Measurements from ENCODE around the gene PIGS. TPM values are rescaled to one million over a fixed set of nuclear protein-coding genes. Genes with fewer than 3 reads are reported as not detected.

Gene PIGS
- total and polyA plus RNA-seq, 2 of the 13 experiments (the other 11 are each of a cell fraction or from before 2014, with no cell fraction given): 31.7 to 42.6 TPM

DNA sequence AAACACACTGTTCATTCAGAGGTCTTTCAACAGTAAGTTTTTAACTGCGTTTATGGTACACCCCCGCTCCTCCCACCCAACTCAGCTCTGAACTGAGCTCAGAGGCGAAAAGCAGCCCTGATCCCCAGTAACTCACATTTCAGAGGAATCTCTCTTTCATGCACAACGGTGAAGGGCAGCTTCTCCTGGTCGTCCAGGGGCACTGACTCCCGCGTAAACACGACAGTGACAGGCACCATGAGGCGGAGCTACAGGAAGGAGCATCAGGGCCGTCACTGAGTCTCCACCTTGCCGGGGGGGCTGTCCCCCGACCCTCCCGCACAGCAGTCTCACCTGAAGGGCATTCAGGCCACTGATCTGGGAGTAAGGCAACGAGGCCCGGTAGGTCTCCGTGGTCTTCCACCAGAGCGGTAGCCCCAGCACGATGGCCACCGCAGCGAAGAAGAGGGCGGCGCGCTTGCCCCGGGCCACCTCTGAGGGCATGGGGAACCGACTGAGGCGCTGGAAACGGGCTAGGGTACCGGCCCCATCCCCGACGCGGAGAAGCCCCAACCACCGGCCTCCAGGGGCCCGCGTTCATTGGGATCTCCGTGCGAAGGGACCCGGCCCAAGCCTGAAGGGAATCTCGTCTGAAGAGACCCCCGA lies 486 bp downstream of the PIGS start (continued):
- TF ChIP-seq, protein P1, sequence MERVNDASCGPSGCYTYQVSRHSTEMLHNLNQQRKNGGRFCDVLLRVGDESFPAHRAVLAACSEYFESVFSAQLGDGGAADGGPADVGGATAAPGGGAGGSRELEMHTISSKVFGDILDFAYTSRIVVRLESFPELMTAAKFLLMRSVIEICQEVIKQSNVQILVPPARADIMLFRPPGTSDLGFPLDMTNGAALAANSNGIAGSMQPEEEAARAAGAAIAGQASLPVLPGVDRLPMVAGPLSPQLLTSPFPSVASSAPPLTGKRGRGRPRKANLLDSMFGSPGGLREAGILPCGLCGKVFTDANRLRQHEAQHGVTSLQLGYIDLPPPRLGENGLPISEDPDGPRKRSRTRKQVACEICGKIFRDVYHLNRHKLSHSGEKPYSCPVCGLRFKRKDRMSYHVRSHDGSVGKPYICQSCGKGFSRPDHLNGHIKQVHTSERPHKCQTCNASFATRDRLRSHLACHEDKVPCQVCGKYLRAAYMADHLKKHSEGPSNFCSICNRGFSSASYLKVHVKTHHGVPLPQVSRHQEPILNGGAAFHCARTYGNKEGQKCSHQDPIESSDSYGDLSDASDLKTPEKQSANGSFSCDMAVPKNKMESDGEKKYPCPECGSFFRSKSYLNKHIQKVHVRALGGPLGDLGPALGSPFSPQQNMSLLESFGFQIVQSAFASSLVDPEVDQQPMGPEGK (CRISPR knock-in tag; IDR thresholded peaks at IDR 0.05): peak; percentile 84
- TF ChIP-seq ARNT2 (CRISPR knock-in tag; IDR thresholded peaks at IDR 0.05; ENCODE audit: low read depth) (no peak), NFE2L2 (IDR thresholded peaks at IDR 0.05; ENCODE audit: low read length) (no peak), ZNF749 (CRISPR knock-in tag; IDR thresholded peaks at IDR 0.05; ENCODE audit: borderline replicate concordance) (no peak), ELF1 (CRISPR knock-in tag; IDR thresholded peaks at IDR 0.05) (0 out of 2 replicates have a peak, but pooled peaks have one; percentile 16), MAFG (CRISPR knock-in tag; IDR thresholded peaks at IDR 0.05) (no peak), ZNF615 (CRISPR knock-in tag; IDR thresholded peaks at IDR 0.05; ENCODE audit: borderline replicate concordance) (no peak), POLR2AphosphoS2 (IDR thresholded peaks at IDR 0.05; ENCODE audit: low read depth, low read length) (no peak), ZFAT (CRISPR knock-in tag; conservative IDR thresholded peaks at IDR 0.05) (no peak), ZNF3 (CRISPR knock-in tag; IDR thresholded peaks at IDR 0.05) (no peak), HOXA7 (CRISPR knock-in tag; IDR thresholded peaks at IDR 0.05) (no peak), ZSCAN12 (CRISPR knock-in tag; IDR thresholded peaks at IDR 0.05) (no peak), SRSF4 (IDR thresholded peaks at IDR 0.05; ENCODE audit: low read depth, low read length, poor library complexity, severe bottlenecking) (no peak), ISL2 (CRISPR knock-in tag; IDR thresholded peaks at IDR 0.05) (no peak), MEIS2 (CRISPR knock-in tag; IDR thresholded peaks at IDR 0.05) (peak; percentile 38; the same call in 1 of the 2 replicates), PAWR (CRISPR knock-in tag; IDR thresholded peaks at IDR 0.05; ENCODE audit: borderline replicate concordance) (no peak), NFIC (IDR thresholded peaks at IDR 0.05; ENCODE audit: low read length) (no peak)
- TF ChIP-seq, protein P2, sequence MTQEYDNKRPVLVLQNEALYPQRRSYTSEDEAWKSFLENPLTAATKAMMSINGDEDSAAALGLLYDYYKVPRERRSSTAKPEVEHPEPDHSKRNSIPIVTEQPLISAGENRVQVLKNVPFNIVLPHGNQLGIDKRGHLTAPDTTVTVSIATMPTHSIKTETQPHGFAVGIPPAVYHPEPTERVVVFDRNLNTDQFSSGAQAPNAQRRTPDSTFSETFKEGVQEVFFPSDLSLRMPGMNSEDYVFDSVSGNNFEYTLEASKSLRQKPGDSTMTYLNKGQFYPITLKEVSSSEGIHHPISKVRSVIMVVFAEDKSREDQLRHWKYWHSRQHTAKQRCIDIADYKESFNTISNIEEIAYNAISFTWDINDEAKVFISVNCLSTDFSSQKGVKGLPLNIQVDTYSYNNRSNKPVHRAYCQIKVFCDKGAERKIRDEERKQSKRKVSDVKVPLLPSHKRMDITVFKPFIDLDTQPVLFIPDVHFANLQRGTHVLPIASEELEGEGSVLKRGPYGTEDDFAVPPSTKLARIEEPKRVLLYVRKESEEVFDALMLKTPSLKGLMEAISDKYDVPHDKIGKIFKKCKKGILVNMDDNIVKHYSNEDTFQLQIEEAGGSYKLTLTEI (CRISPR knock-in tag; conservative IDR thresholded peaks at IDR 0.05): no peak
- TF ChIP-seq, protein P3, sequence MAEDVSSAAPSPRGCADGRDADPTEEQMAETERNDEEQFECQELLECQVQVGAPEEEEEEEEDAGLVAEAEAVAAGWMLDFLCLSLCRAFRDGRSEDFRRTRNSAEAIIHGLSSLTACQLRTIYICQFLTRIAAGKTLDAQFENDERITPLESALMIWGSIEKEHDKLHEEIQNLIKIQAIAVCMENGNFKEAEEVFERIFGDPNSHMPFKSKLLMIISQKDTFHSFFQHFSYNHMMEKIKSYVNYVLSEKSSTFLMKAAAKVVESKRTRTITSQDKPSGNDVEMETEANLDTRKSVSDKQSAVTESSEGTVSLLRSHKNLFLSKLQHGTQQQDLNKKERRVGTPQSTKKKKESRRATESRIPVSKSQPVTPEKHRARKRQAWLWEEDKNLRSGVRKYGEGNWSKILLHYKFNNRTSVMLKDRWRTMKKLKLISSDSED (CRISPR knock-in tag; IDR thresholded peaks at IDR 0.05): no peak
- TF ChIP-seq, protein P4, sequence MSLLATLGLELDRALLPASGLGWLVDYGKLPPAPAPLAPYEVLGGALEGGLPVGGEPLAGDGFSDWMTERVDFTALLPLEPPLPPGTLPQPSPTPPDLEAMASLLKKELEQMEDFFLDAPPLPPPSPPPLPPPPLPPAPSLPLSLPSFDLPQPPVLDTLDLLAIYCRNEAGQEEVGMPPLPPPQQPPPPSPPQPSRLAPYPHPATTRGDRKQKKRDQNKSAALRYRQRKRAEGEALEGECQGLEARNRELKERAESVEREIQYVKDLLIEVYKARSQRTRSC (CRISPR knock-in tag; IDR thresholded peaks at IDR 0.05; ENCODE audit: low read depth): no peak
